ENCODE measurements around the gene CPE. TPM values are rescaled to one million over a fixed set of nuclear protein-coding genes. Genes with fewer than 3 reads are reported as not detected.

The CPE gene
- total RNA-seq, 4 donors from 2014 or later = 25.2 to 66.2 (median 41.9) TPM

DNA sequence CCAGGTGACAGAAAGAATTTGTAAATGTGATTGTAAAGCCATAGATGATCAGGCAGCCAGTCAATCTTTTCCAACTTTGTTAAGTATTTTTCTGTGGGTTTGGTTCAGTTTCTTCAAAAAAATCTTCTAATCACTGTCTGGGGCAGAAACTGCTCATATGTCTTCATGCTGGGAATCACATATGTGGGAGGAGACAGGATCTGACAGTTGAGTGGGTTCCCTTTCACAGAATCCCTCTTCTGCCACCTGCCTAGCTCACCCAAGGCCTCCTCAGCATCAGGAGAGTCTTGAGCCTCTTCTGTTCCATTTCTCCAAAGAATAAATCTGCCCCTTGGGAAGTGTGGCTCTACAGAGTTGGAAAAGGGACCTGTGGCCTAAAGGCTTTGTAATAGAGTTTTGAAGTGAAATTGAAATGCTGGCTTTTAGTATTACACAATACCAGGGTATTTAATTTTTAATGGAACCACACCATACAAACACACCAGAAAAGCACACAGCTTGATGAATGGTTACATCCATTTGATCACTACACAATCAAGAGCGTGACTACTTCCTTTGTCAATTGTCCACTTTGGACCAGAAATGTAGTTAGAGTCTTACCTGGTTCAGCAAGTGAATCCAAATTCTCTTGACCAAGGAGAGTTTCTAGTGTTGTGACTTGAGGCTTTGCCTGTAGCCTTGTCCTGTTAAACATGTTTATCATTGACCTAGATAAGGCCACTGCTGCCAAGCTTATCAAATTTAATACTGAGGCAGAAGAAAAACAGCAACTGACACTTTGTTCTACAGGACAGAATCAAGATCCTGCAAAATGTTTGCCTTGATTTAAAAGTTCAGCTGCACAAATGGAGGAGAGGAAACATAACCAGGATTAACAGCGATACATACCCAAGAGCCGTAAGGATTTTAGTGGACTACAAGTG, 30.9 kb upstream of the CPE start:
- no peak overlapping the region for H3K4me3 ChIP-seq (ENCODE audit: low read depth, poor library complexity, severe bottlenecking)
- intact Hi-C loops (cut with DNase I; ENCODE audit: low total_unique reads) = no loop called here
- TF ChIP-seq, protein P1, sequence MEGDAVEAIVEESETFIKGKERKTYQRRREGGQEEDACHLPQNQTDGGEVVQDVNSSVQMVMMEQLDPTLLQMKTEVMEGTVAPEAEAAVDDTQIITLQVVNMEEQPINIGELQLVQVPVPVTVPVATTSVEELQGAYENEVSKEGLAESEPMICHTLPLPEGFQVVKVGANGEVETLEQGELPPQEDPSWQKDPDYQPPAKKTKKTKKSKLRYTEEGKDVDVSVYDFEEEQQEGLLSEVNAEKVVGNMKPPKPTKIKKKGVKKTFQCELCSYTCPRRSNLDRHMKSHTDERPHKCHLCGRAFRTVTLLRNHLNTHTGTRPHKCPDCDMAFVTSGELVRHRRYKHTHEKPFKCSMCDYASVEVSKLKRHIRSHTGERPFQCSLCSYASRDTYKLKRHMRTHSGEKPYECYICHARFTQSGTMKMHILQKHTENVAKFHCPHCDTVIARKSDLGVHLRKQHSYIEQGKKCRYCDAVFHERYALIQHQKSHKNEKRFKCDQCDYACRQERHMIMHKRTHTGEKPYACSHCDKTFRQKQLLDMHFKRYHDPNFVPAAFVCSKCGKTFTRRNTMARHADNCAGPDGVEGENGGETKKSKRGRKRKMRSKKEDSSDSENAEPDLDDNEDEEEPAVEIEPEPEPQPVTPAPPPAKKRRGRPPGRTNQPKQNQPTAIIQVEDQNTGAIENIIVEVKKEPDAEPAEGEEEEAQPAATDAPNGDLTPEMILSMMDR (IDR thresholded peaks at IDR 0.05) = no peak
- no peak for TF ChIP-seq POLR2A (IDR thresholded peaks at IDR 0.05)
- 84 to 99% methylated on average over 3 of the region's 3 CpGs for WGBS, 2 donors
- no peak for DNase-seq (ENCODE audit: low spot score in 2 of 2)

DNA sequence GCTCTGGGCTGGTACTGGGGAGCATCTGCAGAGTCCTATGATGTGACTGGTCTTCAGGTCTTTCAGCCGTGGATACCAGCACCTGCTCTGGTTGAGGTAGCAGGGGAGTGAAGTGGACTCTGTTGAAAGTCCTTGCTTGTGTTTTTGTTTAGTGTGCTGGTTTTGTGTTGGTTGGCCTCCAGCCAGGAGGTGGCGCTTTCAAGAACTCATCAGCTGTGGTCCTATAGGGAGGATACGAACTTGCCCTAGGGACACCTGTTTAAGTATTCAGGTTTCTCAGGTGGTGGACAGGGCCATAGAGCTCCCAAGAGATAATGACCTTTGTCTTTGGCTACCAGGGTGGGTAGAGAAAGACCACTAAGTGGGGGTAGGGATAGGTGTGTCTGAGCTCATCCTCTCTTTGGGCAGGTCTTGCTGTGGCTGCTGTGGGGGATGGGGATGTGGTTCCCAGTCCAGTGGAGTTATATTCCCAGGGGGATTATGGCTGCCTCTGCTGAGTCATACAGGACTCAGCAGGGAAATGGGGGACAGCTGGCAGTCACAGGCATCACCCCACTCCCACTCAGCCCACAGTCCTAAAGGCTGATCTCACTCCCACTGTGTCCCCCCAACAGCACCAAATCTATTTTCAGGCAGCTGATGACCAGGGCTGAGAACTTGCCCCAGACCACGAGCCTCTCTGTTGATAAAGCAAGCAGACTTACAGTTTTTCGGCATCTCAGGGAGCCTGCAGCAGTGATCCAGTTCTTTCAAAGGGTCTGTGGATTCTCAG, 27.3 kb upstream of the CPE start:
- 85 to 95% methylated on average over 5 of the region's 5 CpGs for WGBS, 2 donors
- no peak overlapping the region for H3K4me3 ChIP-seq (ENCODE audit: low read depth, poor library complexity, severe bottlenecking)
- intact Hi-C loops (cut with DNase I; ENCODE audit: low total_unique reads) = no loop called here
- no peak for DNase-seq (ENCODE audit: low spot score in 2 of 2)
- TF ChIP-seq, protein P1 (IDR thresholded peaks at IDR 0.05) = no peak
- TF ChIP-seq POLR2A (IDR thresholded peaks at IDR 0.05) = no peak

DNA sequence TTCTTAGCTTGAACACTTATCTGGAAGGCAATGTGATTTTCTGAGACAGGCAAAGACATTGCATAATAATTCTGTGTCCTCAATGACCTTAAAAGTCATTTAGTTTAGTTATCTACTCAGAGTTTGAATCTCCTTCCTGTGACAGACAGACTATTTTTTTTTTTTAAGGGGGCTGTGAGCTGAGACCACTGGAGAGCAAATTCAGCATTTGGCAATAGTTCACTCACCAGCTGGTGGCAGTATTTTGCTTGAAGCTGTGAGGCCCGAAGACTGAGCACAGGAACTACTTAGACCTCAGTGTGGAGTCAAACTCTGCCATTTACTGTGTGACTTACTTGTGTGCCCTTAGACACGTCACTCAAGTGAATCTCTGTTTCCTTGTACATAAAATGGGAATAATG, 22.9 kb upstream of the CPE start:
- intact Hi-C loops (cut with DNase I; ENCODE audit: low total_unique reads) = no loop called here
- DNase-seq (ENCODE audit: low spot score in 2 of 2) = no peak

DNA sequence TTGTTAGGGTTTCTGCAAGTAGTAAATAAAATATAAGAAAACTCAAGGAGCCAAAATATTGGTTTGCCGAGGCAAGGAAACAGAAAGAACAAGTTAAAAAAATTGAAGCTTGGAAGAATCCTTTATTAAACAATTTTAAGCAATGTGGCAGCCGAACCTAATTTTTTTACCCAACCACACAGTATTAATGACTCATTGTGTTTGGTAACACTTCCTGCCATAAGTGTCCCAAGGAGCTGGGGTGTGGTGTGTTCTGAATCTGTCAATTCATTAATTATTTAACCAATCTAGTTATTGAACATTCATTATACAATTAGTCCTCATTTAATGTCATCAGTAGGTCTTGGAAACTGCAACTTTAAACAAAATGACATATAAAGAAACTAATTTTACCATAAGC, 19.3 kb upstream of the CPE start:
- intact Hi-C loops (cut with DNase I; ENCODE audit: low total_unique reads) = no loop called here
- 36 to 39% methylated on average over 2 of the region's 2 CpGs for WGBS, 2 donors
- H3K4me3 ChIP-seq (ENCODE audit: low read depth, poor library complexity, severe bottlenecking) = no peak overlapping the region
- no peak for TF ChIP-seq POLR2A (IDR thresholded peaks at IDR 0.05)
- TF ChIP-seq, protein P1 (IDR thresholded peaks at IDR 0.05) = no peak
- DNase-seq (ENCODE audit: low spot score in 2 of 2) = no peak

More for the DNA sequence above, 22.9 kb upstream of the CPE start:
- 12 to 17% methylated on average over 2 of the region's 2 CpGs for WGBS, 2 donors
- H3K4me3 ChIP-seq (ENCODE audit: low read depth, poor library complexity, severe bottlenecking) = no peak overlapping the region
- TF ChIP-seq, protein P1 (IDR thresholded peaks at IDR 0.05) = no peak
- no peak for TF ChIP-seq POLR2A (IDR thresholded peaks at IDR 0.05)

DNA sequence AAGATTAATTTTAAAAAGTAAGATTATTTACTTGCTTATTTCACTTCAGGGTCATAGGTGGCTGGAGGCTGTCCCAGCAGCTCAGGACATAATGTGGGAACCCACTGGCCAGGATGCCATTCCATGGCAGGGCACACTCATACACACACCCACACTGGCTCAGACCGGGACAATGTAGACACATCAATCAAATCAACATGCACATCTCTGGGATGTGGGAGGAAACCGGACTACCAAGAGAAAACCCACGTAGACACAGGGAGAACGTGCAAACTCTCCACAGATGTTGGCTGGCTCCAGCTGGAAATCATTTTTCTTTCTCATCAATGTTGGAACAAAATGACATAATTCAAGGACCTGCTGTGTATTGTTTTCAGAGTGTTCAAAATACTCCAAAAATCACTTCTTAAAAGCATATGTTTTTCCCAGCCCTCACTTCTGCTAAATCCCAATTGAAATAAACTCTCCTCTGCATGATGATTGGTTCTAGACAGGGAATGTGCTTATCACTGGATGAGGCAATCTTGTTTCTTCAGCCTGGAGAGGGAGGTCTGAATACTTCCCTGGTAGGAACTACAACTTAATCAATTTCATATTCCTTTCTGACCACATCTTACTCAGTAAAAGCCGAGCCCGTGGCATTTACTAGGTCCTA, 18.6 kb upstream of the CPE start:
- DNase-seq (ENCODE audit: low spot score in 2 of 2) = no peak
- intact Hi-C loops (cut with DNase I; ENCODE audit: low total_unique reads) = no loop called here
- WGBS, 2 donors = 48 to 54% methylated on average over 6 of the region's 6 CpGs
- no peak for TF ChIP-seq POLR2A (IDR thresholded peaks at IDR 0.05)
- TF ChIP-seq, protein P1 (IDR thresholded peaks at IDR 0.05) = no peak
- no peak overlapping the region for H3K4me3 ChIP-seq (ENCODE audit: low read depth, poor library complexity, severe bottlenecking)

Data from lower leg skin (tissue), 4 donors.